ENCODE measurements around the gene P2RY2. TPM values are rescaled to one million over a fixed set of nuclear protein-coding genes. Genes with fewer than 3 reads are reported as not detected.

Gene P2RY2
- total and polyA plus RNA-seq, 9 of the 15 experiments (the other 6 are each of a cell fraction or from before 2014, with no cell fraction given), result not detected

DNA sequence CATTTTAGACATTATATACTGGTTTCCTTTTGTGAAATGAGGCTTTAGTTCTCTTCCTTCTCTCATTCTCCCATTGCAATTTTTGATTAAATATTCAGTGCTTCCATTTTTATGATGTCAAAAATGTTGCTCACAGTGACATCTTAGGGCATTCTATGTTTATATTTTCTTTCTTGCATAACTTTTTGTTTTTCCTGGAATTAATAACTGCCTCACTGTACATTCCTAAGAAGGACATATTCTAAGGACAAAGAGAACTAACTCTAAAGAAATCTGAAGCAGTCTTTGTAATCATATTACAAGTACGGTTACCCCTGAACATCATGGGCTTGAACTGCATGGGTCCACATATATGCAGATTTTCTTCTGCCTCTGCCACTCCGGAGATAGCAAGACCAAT lies 28.2 kb downstream of the P2RY2 start:
- H3K4me1 ChIP-seq (replicated peaks in 1 of 2; ENCODE audit: control insufficient read depth in 2 of 2, insufficient read depth in 2 of 2, low read length in 2 of 2), result peaks cover 0 to 3% of the 10 kb centered on the region in 2 experiments; a peak in 1 of 5 replicates
- no peaks in the 10 kb centered on the region for H3K36me3 ChIP-seq (ENCODE audit: control insufficient read depth, insufficient read depth, low read length)
- intact Hi-C loops (cut with micrococcal nuclease) (no loop called here), in situ Hi-C loops (cut with MboI) (no loop called here)
- H2AFZ ChIP-seq (ENCODE audit: low read depth, low read length), result no peak overlapping the region
- H3K4me3 ChIP-seq, result no peak overlapping the region
- WGBS (ENCODE audit: insufficient coverage, low coverage, missing lambda C conversion rate), result 13% methylated on average over 2 of the region's 2 CpGs
- no TSS peak for BruUV-seq (replicated peaks)
- no peak for DNase-seq (ENCODE audit: extremely low read depth in 1 of 4, low spot score in 3 of 4)
- no peaks in the 10 kb centered on the region for H3K9me1 ChIP-seq (ENCODE audit: control insufficient read depth, insufficient read depth, low read length)
- H3K27me3 ChIP-seq (ENCODE audit: control insufficient read depth in 2 of 2, insufficient read depth in 2 of 2, low read length in 2 of 2), result peaks cover 0 to 10% of the 10 kb centered on the region in 2 experiments; a peak in 4 of 5 replicates
- no peak for FAIRE-seq
- no peak overlapping the region for H3K9ac ChIP-seq (ENCODE audit: insufficient read depth in 1 of 2, low read depth in 2 of 2, low read length in 2 of 2)
- CTCF ChIA-PET (ENCODE audit: low intra/inter-chr PET ratio), result no interaction called here
- H3K27ac ChIP-seq (ENCODE audit: extremely low read depth, low read depth, low read length), result no peak overlapping the region
- no peak for ATAC-seq
- no peaks in the 10 kb centered on the region for H4K20me1 ChIP-seq (replicated peaks; ENCODE audit: control insufficient read depth, insufficient read depth, low read length)
- no peak overlapping the region for H3K4me2 ChIP-seq (ENCODE audit: insufficient read depth, low read length)
- no peaks in the 10 kb centered on the region for H3K9me3 ChIP-seq (replicated peaks; ENCODE audit: control insufficient read depth, insufficient read depth, low read depth, low read length)
- TF ChIP-seq SRF (CRISPR knock-in tag; IDR thresholded peaks at IDR 0.05) (0 out of 4 replicates have a peak, but pooled peaks of 1 of the 2 experiments have one; percentile 54), ELF2 (CRISPR knock-in tag; IDR thresholded peaks at IDR 0.05) (no peak), NR2C2 (CRISPR knock-in tag; IDR thresholded peaks at IDR 0.05) (no peak), NR2C2 (tag; IDR thresholded peaks at IDR 0.05) (no peak), NEUROD1 (IDR thresholded peaks at IDR 0.05; ENCODE audit: borderline replicate concordance, low read depth, low read length, partially characterized antibody) (no peak), ZNF24 (IDR thresholded peaks at IDR 0.05) (no peak), ZNF445 (CRISPR knock-in tag; IDR thresholded peaks at IDR 0.05; ENCODE audit: low read depth) (no peak), ZNF436 (CRISPR knock-in tag; IDR thresholded peaks at IDR 0.05) (no peak)
- TF ChIP-seq, protein P1, sequence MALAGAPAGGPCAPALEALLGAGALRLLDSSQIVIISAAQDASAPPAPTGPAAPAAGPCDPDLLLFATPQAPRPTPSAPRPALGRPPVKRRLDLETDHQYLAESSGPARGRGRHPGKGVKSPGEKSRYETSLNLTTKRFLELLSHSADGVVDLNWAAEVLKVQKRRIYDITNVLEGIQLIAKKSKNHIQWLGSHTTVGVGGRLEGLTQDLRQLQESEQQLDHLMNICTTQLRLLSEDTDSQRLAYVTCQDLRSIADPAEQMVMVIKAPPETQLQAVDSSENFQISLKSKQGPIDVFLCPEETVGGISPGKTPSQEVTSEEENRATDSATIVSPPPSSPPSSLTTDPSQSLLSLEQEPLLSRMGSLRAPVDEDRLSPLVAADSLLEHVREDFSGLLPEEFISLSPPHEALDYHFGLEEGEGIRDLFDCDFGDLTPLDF (CRISPR knock-in tag; IDR thresholded peaks at IDR 0.05), result no peak
- TF ChIP-seq, protein P2, sequence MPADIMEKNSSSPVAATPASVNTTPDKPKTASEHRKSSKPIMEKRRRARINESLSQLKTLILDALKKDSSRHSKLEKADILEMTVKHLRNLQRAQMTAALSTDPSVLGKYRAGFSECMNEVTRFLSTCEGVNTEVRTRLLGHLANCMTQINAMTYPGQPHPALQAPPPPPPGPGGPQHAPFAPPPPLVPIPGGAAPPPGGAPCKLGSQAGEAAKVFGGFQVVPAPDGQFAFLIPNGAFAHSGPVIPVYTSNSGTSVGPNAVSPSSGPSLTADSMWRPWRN (IDR thresholded peaks at IDR 0.05; ENCODE audit: low read depth), result no peak
- POLR2A ChIA-PET, result no interaction called here
- H3K79me2 ChIP-seq (ENCODE audit: control insufficient read depth, insufficient read depth, low read length), result no peaks in the 10 kb centered on the region

Data from K562 (cell line).